ENCODE data around the gene PCGF3.

The PCGF3 gene

GRCh38 chr4:785332-786073 is 79.9 kb downstream of the PCGF3 start:
- no peak for DNase-seq

DNA sequence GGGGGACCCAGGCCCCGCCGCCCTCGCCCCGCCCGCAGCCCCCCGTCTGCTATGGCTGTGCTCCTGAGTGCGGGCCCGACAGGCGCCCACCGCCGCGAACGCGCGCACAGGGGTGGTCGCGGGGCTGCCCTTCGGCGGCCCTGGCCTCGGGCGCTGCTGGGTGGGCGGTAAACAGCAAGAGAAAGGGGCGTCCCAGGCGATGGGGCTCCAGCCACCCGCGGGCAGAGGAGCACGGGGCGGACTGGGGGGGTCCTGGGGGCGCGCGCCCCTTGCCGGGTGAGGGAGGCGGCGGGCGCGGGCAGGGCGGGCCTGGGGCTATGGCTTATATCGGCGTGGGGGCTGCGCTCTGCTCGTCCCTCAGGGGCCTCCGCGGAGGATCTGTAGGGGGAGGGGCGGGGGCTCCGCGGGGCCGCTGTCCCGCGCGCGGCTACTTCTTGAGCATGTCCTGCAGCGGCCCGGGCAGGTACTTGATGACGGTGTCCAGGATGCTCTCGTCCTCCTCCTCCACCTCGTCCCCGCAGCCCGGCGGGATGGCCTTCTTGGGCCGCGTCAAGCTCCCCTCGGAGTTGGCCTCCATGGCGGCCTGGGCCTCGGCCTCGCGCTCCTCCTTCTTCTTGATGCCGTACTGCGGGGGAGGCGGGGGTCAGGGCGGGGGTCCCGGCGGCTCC is 80.6 kb downstream of the PCGF3 start:
- no peak for DNase-seq

GRCh38 chr4:786861-787300 is 81.2 kb downstream of the PCGF3 start:
- no peak for DNase-seq

GRCh38 chr4:787561-787981 is 81.9 kb downstream of the PCGF3 start:
- DNase-seq: peak; percentile 21

DNA sequence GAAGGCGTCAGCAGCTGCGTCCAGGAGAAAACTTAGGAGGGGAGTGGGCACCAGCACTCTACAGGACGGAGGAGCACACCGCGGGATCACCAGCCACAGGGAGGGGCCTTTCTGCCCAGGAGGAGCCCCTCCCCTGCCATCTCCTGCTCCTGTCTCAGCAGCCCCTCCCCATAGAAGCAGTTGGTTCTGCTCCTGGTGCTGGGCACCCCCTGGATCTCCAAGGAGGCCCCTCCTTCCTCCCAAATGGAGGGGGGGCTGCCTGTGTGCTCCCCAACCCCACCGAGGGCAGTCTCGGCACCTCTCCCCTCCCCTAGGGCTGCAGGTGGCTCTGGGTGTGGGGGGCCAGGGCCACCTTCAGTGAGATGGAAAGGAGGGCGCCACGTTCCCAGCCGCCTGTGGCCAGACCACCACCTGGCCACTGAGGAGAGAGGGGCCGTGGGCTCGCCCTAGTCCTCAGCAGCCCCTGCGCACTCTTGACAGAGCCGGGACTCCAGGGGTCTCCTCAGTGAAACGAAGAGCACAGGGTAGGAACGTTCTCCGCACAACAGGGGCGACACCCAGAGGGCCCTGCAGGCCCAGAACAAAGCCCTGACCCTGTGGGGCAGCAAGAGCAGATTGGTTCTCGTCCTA is 82.5 kb downstream of the PCGF3 start:
- no peak for DNase-seq

GRCh38 chr4:788636-789297 is 83.1 kb downstream of the PCGF3 start:
- no peak for DNase-seq

GRCh38 chr4:789571-790465 is 84.2 kb downstream of the PCGF3 start:
- no peak for DNase-seq

DNA sequence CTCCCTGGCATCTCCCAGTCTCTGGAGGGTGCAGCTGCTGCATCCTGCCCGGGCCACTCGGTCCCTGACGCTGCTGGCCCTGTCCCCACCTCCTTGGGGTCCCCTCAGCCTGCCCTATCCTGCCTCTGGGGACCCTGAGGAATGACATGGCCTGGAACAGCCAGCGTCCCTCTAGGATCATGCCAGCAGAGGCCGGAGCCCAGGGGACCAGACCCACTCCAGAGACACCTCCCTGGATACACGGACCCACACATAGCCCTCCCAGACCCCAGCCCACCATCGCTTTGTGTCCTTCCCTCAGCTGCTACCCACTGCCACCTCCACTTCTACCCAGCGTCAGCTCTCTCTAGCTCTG is 84.8 kb downstream of the PCGF3 start:
- DNase-seq: no peak

DNA sequence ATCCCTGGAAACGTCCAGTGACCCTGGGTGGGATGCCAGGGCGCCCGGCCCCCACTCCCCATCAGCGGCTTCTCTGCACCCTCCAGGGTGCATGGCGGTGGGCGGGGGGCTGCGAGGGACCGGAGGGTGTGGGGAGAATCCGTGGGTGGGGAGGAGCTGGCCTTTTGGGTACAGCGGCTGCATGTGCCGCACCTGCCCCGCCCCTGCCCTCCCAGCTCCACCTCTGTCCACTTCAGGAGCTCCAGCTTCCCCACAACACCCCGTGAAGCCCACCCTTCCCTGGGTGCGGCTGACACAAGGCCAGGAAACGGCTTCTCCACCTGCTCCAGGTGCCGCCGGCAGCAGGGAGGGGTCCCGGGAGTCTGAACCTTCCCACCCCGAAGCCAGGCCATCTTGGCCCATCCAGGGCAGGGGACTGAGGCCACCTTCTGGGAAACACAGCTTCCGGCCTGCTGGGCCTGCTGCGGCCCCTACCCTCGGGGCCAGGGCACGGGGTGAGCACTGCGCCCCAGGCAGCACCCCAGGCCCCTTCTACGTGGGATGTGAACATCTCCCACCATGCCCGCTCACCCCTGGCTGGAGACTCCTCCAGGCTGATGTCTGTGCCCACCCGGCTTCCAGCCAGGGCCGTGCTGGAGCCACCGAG is 85.7 kb downstream of the PCGF3 start:
- no peak for DNase-seq

- peak; percentile 71 for DNase-seq
Observed at GRCh38 chr4:791898-792625, 86.4 kb downstream of the PCGF3 start.

DNA sequence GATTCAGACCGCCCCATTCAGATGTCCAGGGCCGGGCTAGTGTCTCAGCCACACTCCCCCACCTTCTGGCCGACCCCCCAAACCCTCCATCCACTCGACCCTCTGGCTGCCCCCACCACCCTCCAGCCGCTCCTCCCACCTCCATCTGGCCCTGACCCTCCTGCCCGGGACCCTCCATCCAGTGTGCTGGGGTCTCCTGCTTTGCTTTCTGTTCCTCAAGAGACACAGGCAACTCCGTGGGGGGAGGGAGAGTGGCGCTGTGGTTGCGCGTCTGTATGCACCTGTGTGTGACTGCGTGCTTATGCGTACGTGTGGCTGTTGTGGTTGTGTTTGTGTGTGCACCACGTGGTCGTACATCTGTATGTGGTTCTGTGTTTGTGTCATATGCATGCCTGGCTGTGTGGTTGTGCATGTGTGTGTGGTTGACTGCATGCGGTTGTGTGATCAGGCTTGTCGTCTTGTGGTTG is 87.0 kb downstream of the PCGF3 start:
- DNase-seq: peak; percentile 49

DNA sequence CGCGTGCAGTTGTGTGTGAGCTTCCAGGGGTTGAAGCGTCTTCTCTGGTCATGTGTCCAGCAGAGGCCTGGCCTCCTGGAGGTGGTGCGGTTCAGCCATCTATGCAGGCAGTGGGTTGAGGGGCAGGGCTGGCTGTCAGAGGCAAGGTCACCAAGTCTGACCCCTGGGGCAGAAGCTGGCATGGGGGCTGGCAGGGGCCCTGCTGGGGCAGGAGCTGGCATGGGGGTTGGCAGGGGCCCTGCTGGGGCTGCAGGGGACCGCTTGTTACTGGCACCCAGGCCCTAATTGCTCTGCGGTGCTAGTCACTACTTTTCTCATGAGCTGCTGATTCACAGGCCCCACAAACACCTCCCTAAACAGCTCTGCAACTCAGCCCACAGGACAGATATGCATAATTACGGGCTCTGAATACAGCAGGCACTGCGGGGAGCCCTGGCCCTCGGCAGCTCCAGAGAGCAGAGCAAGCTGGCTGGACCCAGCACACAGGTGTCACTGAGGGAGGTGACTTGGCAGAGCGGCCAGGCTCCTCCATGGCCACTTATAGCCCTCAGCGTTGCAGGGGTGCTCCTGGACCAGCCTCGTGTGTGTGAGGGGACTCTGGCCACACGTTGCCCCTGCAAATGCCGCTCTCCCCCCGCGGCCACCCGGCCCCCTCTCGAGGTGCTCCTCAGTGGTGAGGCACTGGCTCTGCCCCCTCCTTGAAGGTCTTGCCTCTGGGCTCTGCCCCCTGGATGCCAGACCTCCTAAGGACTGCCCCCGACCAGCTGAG is 87.6 kb downstream of the PCGF3 start:
- DNase-seq: no peak

GRCh38 chr4:793941-794621 is 88.4 kb downstream of the PCGF3 start:
- no peak for DNase-seq

DNA sequence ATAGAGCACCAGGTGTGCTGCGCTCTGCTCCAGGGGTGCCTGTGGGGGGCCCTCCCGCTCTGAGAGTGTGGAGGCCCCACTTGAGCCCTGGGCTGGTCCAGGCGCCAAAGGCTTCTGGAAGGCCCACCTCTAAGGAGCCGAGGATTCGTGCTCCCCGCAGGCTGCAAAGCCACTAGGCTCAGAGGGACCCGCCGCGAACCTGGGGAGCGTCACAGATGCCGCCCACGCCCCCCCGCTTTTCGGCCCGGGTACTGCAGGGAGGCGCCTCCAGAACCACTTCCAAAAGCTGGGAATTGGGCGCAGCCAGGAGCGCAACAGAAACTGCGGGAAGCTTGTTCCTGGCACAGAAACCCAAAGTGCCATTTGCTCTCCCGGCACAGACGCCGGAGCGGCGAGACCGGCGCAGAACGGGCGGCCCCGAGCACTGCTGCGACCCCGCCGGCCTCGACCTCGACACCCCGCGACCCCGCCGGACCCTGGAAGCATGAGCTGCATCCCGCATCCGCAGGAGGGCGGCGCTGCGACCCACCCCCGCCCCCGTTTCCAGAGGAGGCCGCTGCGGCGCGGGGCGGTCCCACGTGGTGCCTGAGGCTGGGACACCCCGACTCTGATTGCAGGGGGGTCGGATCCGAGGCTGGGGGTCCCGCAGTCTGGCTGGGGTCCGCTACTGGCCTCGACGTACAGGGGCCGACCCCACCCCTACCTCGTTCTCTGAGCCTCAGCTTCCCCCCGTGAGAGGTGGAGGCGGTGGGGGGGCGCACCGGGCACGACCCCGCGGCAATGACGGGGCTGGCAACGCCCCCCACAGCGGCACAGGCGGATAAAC is 89.5 kb downstream of the PCGF3 start:
- peak; percentile 38 for DNase-seq

- DNase-seq: no peak
Observed at GRCh38 chr4:795726-796119, 90.1 kb downstream of the PCGF3 start.

GRCh38 chr4:796206-796605 is 90.6 kb downstream of the PCGF3 start:
- DNase-seq: no peak

DNA sequence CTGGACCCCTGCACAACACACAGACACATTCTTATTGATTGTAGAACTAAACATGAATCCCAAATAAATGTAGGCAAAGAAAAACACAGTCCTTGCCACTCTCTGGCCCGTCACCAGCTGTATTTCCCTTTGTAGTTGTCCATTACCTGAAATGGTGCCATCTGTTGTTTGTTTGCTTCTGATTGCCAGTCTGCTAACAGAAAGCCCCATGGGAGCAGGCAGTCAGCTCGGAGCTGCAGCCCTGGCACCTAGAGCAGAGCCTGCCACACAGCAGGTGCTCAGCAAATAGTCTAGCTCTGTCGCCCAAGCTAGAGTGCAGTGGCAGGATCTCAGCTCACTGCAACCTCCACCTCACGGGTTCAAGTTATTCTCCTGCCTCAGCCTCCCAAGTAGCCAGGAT is 91.4 kb downstream of the PCGF3 start:
- no peak for DNase-seq

GRCh38 chr4:801436-802124 is 95.9 kb downstream of the PCGF3 start:
- DNase-seq: no peak
